ENCODE results near the gene EIF2D.

Gene EIF2D

GRCh38 chr1:206568779-206569352 lies 43.4 kb downstream of the EIF2D start:
- DNase-seq: no peak

- no peak for DNase-seq
These were observed 44.0 kb downstream of the EIF2D start for GRCh38 chr1:206568256-206568655.

DNA sequence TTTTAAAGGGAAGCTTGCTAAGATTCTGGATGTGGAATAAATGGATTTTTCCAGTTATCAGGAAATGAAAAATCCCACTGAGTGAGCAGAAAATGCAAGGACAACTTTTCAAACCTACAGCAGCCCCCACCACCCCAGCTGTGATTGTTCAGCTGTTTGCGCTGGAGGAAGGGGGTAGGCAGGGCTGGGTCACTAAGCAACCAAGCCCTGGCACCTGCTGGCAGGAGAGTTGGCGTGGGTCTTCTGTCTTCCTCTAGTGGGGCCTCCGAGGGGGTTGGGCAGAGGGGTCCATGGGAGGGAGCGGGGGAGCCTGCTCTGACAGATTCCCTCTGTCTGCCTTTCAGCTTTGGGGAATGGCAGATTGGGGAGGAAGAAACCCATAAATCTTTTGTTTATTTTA lies 45.3 kb downstream of the EIF2D start:
- DNase-seq: peak; percentile 30

GRCh38 chr1:206565995-206566394 lies 46.3 kb downstream of the EIF2D start:
- DNase-seq: no peak

DNA sequence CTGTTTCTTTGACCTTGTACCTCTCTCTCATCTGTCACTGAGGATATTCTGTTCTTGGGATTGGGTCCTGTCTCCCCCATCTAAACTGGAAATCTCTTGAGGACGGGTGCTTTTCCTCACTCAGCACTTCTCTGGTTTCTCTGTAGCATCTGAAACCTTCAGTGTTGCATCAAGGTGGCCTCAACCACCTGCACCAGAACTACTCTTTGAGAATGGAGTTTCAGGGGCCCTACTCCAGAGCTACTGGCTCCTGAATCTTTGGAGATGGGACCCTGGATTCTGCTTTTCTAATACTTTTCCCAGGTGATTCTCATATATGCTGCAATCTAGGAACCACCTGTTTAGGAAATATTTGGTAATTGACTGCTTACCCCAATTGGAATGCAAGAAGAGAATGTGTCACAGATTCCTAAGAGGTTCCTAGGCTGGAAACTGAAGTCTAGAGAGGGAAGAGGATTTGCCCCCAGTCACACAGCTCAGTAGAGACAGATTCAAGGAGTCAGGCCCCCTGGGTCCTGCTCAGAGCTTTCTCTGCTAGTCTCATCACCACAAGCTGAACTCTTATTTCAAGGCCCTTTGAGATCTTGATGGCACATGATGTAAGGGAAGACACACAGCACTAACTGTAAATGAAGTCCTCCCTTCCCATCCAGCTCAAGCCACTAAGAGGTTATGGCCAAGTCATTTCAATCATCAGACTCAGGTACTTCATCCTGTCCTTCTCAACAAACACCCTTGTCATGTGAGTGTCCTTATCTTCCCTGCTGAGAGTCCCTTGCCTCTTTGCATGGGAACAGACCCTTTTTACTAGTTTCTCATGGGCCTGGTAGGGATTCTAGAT lies 48.7 kb downstream of the EIF2D start:
- no peak for DNase-seq

- DNase-seq: peak; percentile 71
These were observed 52.1 kb downstream of the EIF2D start for GRCh38 chr1:206560007-206560716.

GRCh38 chr1:206559672-206559995 lies 52.6 kb downstream of the EIF2D start:
- DNase-seq: no peak

- DNase-seq: no peak
These were observed 53.2 kb downstream of the EIF2D start for GRCh38 chr1:206558794-206559671.

- DNase-seq: no peak
These were observed 54.4 kb downstream of the EIF2D start for GRCh38 chr1:206557636-206558473.

DNA sequence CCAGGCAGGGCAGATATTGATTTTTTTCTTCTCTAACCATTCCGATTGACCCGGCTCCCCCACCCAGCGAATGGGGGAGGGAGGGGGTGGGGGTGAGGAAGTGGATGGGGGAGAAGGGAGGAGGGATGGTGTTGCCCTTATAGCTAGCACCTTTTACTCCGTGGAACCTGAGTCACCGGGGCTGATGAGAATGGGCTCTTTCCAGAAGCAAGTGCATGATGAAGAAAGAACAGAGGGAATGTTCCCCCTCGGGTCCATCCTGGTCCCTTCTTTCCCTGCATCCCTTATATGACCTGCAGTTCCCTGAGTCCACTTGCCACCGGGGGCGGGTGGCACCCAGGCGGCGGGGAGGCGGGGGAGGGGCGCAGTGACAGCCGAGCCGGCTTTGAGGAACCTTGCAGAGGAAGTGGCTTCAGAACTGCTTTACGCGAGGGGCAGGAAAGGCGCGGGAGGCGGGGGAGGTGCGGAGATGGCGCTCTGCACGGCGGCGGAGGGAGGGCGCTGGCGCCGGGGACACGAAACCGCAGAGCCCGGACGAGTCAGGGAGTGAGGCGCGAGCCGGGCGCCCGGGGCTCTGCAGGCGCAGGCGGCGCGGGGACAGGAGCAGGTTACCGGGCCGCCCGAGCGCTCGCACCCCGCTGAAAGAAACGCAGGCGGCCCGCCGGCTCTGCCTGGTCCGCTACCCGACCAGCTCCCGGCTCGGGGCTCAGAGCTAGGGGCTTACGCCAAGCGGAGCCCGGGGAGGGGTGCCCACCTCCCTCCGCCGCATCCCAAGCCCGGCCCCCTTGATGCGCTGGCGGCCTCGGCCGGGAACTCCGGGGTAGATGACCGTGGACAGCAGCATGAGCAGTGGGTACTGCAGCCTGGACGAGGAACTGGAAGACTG lies 55.3 kb downstream of the EIF2D start:
- DNase-seq: peak; percentile 80

- DNase-seq: peak; percentile 46
These were observed 56.1 kb downstream of the EIF2D start for GRCh38 chr1:206556047-206556749.

- peak; percentile 40 for DNase-seq
These were observed 56.8 kb downstream of the EIF2D start for GRCh38 chr1:206555473-206555935.

DNA sequence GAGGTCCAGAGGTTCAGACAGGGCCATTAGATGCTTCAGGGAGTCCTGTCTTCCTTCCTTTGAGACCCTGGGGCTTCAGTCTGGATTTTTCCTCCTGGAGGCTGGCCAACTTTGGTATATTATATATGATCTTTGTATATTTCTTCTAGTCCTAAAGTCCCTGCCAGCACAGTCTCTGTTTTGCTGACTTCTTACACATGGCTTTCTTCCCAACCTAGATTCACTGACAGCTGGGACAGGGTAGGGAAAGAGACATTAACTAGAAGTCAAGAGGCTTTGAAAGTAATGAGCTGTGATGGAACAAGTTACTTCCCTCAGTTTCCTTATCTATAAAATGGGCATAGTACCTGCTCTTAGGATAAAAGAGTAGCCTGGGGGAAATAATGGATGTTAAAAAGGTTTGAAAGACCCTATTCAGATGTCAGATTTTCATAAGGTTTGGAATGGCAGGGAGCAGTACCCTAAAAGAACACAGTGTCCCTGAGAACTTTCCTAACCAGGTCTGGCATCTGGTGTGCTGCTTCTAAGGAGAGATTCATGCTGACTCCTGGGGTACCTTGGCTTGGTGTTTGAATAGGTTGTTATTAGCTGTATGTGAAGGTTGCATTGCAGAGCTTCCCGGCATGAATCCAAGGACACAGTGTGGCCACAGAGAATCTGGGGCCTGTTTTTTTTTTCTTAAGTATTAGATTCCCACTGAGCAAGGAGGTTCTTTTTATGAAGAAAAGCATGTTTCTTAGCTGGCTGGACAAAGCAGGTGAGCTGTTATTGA lies 57.4 kb downstream of the EIF2D start:
- DNase-seq: peak; percentile 20

DNA sequence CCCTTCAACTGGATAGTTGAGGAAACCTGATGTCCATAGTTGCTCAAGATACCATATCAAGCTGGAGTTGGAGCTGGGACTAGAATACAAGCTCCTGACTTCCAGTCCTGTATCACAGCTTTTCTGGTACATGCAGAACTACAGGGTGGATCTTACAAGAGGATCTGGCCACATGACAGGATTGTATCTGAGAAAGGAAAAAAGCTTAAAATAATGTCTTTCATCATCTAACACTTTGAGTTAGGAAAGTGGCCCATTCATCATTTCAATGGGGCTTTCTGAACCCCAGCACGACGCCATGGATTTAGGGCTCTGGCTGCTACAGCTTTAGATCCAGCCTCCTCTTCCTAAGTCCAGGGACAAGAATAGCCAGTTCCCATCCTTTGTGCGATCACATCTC lies 58.1 kb downstream of the EIF2D start:
- no peak for DNase-seq

DNA sequence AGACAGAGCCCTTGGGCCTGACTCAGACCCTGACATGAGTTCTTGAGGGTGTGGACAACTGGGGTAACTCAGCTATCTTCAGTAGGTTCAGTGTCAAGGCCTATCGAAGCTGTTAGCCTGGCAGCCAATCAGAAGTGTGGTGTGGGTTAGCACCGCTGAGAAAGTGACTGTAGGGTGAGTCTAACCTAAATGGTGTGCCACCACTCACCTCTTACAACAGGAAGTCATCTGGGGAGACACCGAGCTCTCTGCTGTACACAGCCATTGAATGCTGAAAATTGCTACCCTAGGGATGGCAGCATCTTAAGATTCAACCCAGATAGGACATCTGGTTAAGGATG lies 60.3 kb downstream of the EIF2D start:
- DNase-seq: no peak

GRCh38 chr1:206551296-206551985 lies 60.8 kb downstream of the EIF2D start:
- no peak for DNase-seq

DNA sequence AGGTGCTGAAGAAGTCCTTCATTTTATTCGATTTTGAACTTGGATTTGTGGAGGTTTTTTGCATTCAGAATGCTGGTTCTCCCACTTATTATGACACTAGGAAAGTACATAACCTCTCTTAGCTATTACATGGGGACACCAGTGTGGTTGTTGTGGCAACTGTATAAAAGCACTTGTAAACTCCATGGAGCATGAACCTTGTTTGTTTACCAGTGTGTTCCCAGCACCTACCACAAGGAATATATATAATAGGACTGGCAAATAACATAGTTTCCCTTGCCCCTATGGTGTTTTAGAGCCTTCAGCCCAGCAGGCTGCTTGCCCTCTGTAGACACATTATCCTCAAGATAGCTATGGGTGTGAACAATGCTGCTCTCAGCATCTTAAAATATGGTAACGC lies 61.8 kb downstream of the EIF2D start:
- DNase-seq: no peak

DNA sequence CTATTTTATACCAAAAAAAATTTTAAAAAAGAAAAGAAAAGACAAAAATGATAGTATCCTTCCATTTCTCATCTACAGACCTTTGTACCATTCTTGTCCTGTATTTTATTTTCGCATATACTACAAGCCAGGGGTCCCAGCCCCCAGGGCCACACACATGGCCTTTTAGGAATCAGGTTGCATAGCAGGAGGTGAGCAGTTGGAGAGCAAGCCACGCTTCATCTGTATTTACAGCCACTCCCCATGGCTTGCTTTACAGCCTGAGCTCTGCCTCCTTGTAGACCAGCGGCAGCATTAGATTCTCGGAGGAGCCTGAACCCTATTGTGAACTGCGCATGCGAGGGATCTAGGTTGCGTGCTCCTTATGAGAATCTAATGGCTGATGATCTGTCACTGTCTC lies 65.2 kb downstream of the EIF2D start:
- no peak for DNase-seq

- DNase-seq: no peak
These were observed 66.9 kb downstream of the EIF2D start for GRCh38 chr1:206545351-206545750.
